ENCODE measurements around the gene KLHL17. TPM values are rescaled to one million over a fixed set of nuclear protein-coding genes. Genes with fewer than 3 reads are reported as not detected.

KLHL17 gene
- total and polyA plus RNA-seq, 3 donors from 2014 or later, result 16.0 to 36.4 (median 34.9) TPM

GRCh38 chr1:998745-998994, 38.3 kb downstream of the KLHL17 start:
- intact Hi-C loops (cut with DNase I; ENCODE audit: low total_unique reads), result no loop called here
- Histone ChIP-seq H3K27ac (peak overlapping the region in 1 of 2 donors; percentile 89), H3K4me3 (peak overlapping the region; percentile 51 to 56), H3K9me3 (no peaks in the 10 kb centered on the region), H3K36me3 (ENCODE audit: low read depth, missing control alignments) (no peaks in the 10 kb centered on the region), H3K27me3 (no peaks in the 10 kb centered on the region), H3K4me1 (peaks cover 6% of the 10 kb centered on the region)
- TF ChIP-seq, protein P1, sequence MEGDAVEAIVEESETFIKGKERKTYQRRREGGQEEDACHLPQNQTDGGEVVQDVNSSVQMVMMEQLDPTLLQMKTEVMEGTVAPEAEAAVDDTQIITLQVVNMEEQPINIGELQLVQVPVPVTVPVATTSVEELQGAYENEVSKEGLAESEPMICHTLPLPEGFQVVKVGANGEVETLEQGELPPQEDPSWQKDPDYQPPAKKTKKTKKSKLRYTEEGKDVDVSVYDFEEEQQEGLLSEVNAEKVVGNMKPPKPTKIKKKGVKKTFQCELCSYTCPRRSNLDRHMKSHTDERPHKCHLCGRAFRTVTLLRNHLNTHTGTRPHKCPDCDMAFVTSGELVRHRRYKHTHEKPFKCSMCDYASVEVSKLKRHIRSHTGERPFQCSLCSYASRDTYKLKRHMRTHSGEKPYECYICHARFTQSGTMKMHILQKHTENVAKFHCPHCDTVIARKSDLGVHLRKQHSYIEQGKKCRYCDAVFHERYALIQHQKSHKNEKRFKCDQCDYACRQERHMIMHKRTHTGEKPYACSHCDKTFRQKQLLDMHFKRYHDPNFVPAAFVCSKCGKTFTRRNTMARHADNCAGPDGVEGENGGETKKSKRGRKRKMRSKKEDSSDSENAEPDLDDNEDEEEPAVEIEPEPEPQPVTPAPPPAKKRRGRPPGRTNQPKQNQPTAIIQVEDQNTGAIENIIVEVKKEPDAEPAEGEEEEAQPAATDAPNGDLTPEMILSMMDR (IDR thresholded peaks at IDR 0.05), result no peak
- no peak for TF ChIP-seq POLR2A (IDR thresholded peaks at IDR 0.05)
- 0 to 1% methylated on average over 3 to 25 of the region's 27 CpGs for WGBS, 2 donors
- DNase-seq, result no peak

DNA sequence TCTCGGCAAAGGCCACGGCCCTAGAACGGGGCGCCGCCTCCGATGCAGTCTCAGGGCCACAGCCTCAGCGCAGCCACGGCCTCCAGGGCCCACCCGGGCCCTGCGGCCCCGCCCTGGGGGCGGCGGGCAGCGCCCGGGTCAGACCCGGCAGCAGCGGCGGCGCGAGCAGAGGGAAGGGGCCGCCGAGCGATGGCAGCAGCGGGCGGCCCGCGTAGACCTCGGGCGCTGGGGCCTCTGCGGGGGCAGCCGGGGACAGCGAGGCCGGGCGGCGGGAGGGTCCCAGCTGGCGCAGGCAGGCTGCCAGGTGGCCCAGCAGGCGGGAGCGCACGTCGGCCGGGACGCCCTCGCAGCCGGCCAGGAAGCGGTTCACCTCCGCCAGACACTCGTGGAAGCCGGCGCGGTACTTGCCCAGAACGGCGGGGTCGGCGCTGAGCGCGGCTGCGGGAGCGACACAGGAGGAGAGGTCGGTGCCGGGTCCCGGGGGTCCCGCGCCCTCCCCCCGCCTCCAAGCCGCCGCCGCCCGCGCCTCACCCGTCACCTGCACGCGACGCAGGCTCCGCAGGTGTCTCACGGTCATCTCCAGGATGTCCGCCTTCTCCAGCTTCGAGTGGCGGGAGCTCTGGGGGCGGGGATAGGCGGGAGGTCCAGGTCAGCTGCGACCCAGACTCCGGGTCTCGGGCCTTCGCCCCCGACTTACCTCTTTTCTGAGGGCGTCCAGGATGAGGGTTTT, 38.8 kb downstream of the KLHL17 start:
- DNase-seq, result no peak
- intact Hi-C loops (cut with DNase I; ENCODE audit: low total_unique reads), result no loop called here
- H3K4me1 ChIP-seq, result peaks cover 6% of the 10 kb centered on the region
- H3K27ac ChIP-seq, result peak overlapping the region; percentile 50 to 89
- no peaks in the 10 kb centered on the region for H3K36me3 ChIP-seq (ENCODE audit: low read depth, missing control alignments)
- peak overlapping the region; percentile 51 to 56 for H3K4me3 ChIP-seq
- H3K9me3 ChIP-seq, result no peaks in the 10 kb centered on the region
- no peak for TF ChIP-seq POLR2A (IDR thresholded peaks at IDR 0.05)
- TF ChIP-seq, protein P1 (IDR thresholded peaks at IDR 0.05), result no peak
- 0% methylated on average over 53 to 60 of the region's 86 CpGs for WGBS, 2 donors
- H3K27me3 ChIP-seq, result no peaks in the 10 kb centered on the region

- H3K4me1 ChIP-seq, result peaks cover 12% of the 10 kb centered on the region
- H3K27me3 ChIP-seq, result no peaks in the 10 kb centered on the region
- WGBS, 2 donors, result 0 to 3% methylated on average over 6 to 87 of the region's 95 CpGs
- peak within 1 kb of the TSS; percentile 56 to 64 for H3K4me3 ChIP-seq
- DNase-seq, result peak; percentile 90
- H3K36me3 ChIP-seq (ENCODE audit: low read depth, missing control alignments), result no peaks in the 10 kb centered on the region
- intact Hi-C loops (cut with DNase I; ENCODE audit: low total_unique reads), result loop anchor here (10.0 kb wide), 1 partner anchor 65 kb away; no protein-coding TSS in a partner anchor
- TF ChIP-seq POLR2A (IDR thresholded peaks at IDR 0.05), result no peak
- TF ChIP-seq, protein P1 (IDR thresholded peaks at IDR 0.05), result no peak
- H3K9me3 ChIP-seq, result no peaks in the 10 kb centered on the region
- peak within 1 kb of the TSS; percentile 87 to 89 for H3K27ac ChIP-seq
These were observed 39.5 kb downstream of the KLHL17 start, which contains the start of gene HES4 for GRCh38 chr1:999725-1000356. HES4 (minus strand) TSS chr1:1000097; CDS start chr1:999973, 124 bp downstream.

- DNase-seq, result peak; percentile 70
These were observed 40.1 kb downstream of the KLHL17 start for GRCh38 chr1:1000357-1001056.

More at GRCh38 chr1:1000357-1001056, 40.1 kb downstream of the KLHL17 start:
- TF ChIP-seq POLR2A (IDR thresholded peaks at IDR 0.05), result no peak
- TF ChIP-seq, protein P1 (IDR thresholded peaks at IDR 0.05), result no peak
- WGBS, 2 donors, result 0 to 1% methylated on average over 11 to 31 of the region's 75 CpGs
- peak overlapping the region; percentile 56 to 64 for H3K4me3 ChIP-seq
- intact Hi-C loops (cut with DNase I; ENCODE audit: low total_unique reads), result loop anchor here (10.0 kb wide), 1 partner anchor 64 kb away; no protein-coding TSS in a partner anchor
- no peaks in the 10 kb centered on the region for H3K27me3 ChIP-seq
- H3K36me3 ChIP-seq (ENCODE audit: low read depth, missing control alignments), result no peaks in the 10 kb centered on the region
- H3K9me3 ChIP-seq, result no peaks in the 10 kb centered on the region
- peak overlapping the region; percentile 87 to 89 for H3K27ac ChIP-seq
- peaks cover 19% of the 10 kb centered on the region for H3K4me1 ChIP-seq
